Neural cell (in vitro differentiated cells): ENCODE results near the gene SEL1L3. TPM values are rescaled to one million over a fixed set of nuclear protein-coding genes. Genes with fewer than 3 reads are reported as not detected.

ENCODE experiments used
- H2AFZ ChIP-seq: fragments of 200-600, 300-800 bp; sonication (generic), shearing (Covaris generic); 2 replicates; pipeline ENCODE4 v1.6.0; 2014; ENCODE audit warnings: low read depth, mild to moderate bottlenecking, antibody characterized with exemption, low read length, moderate library complexity
- H3F3A ChIP-seq: fragments of 200-600 bp; shearing (Covaris generic); 2 replicates; pipeline ENCODE4 v1.6.1; 2016; ENCODE audit warnings: mild to moderate bottlenecking, moderate library complexity, mixed read lengths, antibody characterized with exemption, low read length; ENCODE audit not compliant: insufficient read depth, poor library complexity, severe bottlenecking
- H3K27ac ChIP-seq: fragments of 200-600, 300-800 bp; sonication (generic), shearing (Covaris generic); 2 replicates; pipeline ENCODE4 v1.5.1; 2014; ENCODE audit warnings: mild to moderate bottlenecking, low read length, moderate library complexity
- H3K27me3 ChIP-seq: fragments of 300-800, 200-600 bp; sonication (generic), shearing (Covaris generic); 2 replicates; pipeline ENCODE4 v1.6.0; 2014; ENCODE audit warnings: mild to moderate bottlenecking, low read depth, low read length, moderate library complexity; ENCODE audit not compliant: insufficient read depth
- H3K36me3 ChIP-seq: fragments of 300-800, 200-600 bp; sonication (generic), shearing (Covaris generic); 2 replicates; pipeline ENCODE4 v1.5.1; 2014; ENCODE audit warnings: mild to moderate bottlenecking, antibody characterized with exemption, low read length, moderate library complexity; ENCODE audit not compliant: insufficient read depth
- H3K4me2 ChIP-seq: fragments of 300-800, 200-600 bp; sonication (generic), shearing (Covaris generic); 2 replicates; pipeline ENCODE4 v1.6.0; 2014; ENCODE audit warnings: mild to moderate bottlenecking, low read length
- H3K4me3 ChIP-seq: fragments of 300-800, 200-600 bp; sonication (generic), shearing (Covaris generic); 2 replicates; pipeline ENCODE4 v1.5.1; 2014; ENCODE audit warnings: mild to moderate bottlenecking, low read length, moderate library complexity
- H3K79me2 ChIP-seq: fragments of 200-600 bp; shearing (Covaris generic); replicated peaks from 2 replicates; pipeline ENCODE4 v1.6.0; 2014; ENCODE audit warnings: mild to moderate bottlenecking, low read length, moderate library complexity; ENCODE audit not compliant: insufficient read depth
- H3K9ac ChIP-seq: fragments of 300-800, 200-600 bp; sonication (generic), shearing (Covaris generic); 2 replicates; pipeline ENCODE4 v1.6.1; 2016; ENCODE audit warnings: mild to moderate bottlenecking, low read length, mixed read lengths
- H3K9me2 ChIP-seq: fragments of 200-600 bp; shearing (Covaris generic); 2 replicates; pipeline ENCODE4 v1.6.1; 2016; ENCODE audit warnings: mild to moderate bottlenecking, low read length, mixed read lengths; ENCODE audit not compliant: insufficient read depth
- H3K9me3 ChIP-seq: fragments of 200-600, 300-800 bp; sonication (generic), shearing (Covaris generic); 2 replicates; pipeline ENCODE4 v1.6.1; 2016; ENCODE audit warnings: mild to moderate bottlenecking, mixed run types, low read length, moderate library complexity, mixed read lengths
- H4K20me1 ChIP-seq: fragments of 200-600 bp; shearing (Covaris generic); 2 replicates; pipeline ENCODE4 v1.6.1; 2016; ENCODE audit warnings: mild to moderate bottlenecking, mixed run types; ENCODE audit not compliant: insufficient read depth
- EP300 ChIP-seq: fragments of 450-650 bp; conservative IDR thresholded peaks from 2 replicates; pipeline ENCODE4 v1.6.1; 2014; ENCODE audit warnings: antibody characterized with exemption, mild to moderate bottlenecking, moderate library complexity; ENCODE audit not compliant: poor library complexity, severe bottlenecking
- EZH2 ChIP-seq: fragments of 200-600, 300-800 bp; shearing (Covaris generic), sonication (generic); IDR thresholded peaks from 2 replicates; pipeline ENCODE4 v1.6.1; 2014; ENCODE audit warnings: antibody characterized with exemption, low read length, borderline replicate concordance, mild to moderate bottlenecking; ENCODE audit not compliant: insufficient read depth, poor library complexity, severe bottlenecking
- MXI1 ChIP-seq: fragments of 450-650 bp; conservative IDR thresholded peaks from 2 replicates; pipeline ENCODE4 v1.6.1; 2014; ENCODE audit warnings: antibody characterized with exemption, mild to moderate bottlenecking; ENCODE audit not compliant: poor library complexity, severe bottlenecking
- POLR2AphosphoS5 ChIP-seq: IDR thresholded peaks from 2 replicates; pipeline ENCODE4 v1.6.1; 2012
- RAD21 ChIP-seq: fragments of 450-650 bp; conservative IDR thresholded peaks from 2 replicates; pipeline ENCODE4 v1.6.1; 2014; ENCODE audit warnings: antibody characterized with exemption, mild to moderate bottlenecking, moderate library complexity
- SMC3 ChIP-seq: fragments of 450-650 bp; conservative IDR thresholded peaks from 2 replicates; pipeline ENCODE4 v1.6.1; 2014; ENCODE audit warnings: antibody characterized with exemption, mild to moderate bottlenecking, moderate library complexity; ENCODE audit not compliant: poor library complexity
- TAF1 ChIP-seq: IDR thresholded peaks from 2 replicates; pipeline ENCODE4 v1.6.1; 2012; ENCODE audit warnings: low read depth
- polyA plus RNA-seq: library from polyadenylated mRNA; depleted of rRNA; stranded (reverse); fragments of >200 nt; gene quantifications from 2 replicates; pipeline ENCODE4 v1.2.3, GENCODE V29; 2014
- TF ChIP-seq, protein P1 (sequence below): fragments of 450-650 bp; IDR thresholded peaks from 2 replicates; pipeline ENCODE4 v1.5.1; 2014; ENCODE audit warnings: antibody characterized with exemption, mild to moderate bottlenecking, moderate library complexity; ENCODE audit not compliant: poor library complexity, severe bottlenecking
- TF ChIP-seq, protein P2 (sequence below): IDR thresholded peaks from 2 replicates; pipeline ENCODE4 v1.6.1; 2012; ENCODE audit warnings: borderline replicate concordance

SEL1L3 gene
- polyA plus RNA-seq, 1 donor from 2014 or later = 2.0 TPM

DNA sequence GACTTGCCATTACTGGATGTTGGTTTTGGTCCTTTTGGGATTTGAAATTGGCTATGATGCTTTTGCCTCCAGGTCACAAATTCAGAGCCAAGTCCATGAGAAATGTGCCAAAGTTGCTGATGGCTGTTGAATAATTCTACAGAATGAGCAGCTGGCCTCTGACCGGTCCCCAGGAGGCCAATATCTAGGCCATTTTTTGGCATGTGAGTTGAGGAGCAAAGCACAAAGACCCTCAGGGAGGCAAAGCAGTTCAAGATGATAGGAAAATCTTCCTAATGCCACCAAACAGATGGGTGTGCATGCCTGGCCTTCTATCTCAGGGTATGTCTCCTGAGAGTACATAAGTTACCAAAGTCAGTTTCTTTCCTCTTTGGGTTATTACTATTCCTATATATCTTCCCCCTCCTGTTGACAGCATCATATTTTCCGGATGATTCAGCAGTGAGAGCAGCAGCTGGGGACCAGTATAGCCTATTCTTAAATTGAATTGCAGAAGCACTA is 44.4 kb downstream of the SEL1L3 start:
- Histone ChIP-seq H3K4me3 (no peak overlapping the region), H3K27me3 (no peaks in the 10 kb centered on the region), H4K20me1 (no peaks in the 10 kb centered on the region), H3K9ac (no peak overlapping the region), H3K4me2 (no peak overlapping the region), H3K9me2 (no peaks in the 10 kb centered on the region), H3K27ac (no peak overlapping the region), H3K36me3 (no peaks in the 10 kb centered on the region), H3F3A (no peaks in the 10 kb centered on the region), H3K79me2 (no peaks in the 10 kb centered on the region), H2AFZ (no peak overlapping the region), H3K9me3 (no peaks in the 10 kb centered on the region)
- TF ChIP-seq EP300 = no peak
- TF ChIP-seq MXI1 = no peak
- no peak for TF ChIP-seq POLR2AphosphoS5
- TF ChIP-seq TAF1 = no peak
- TF ChIP-seq, protein P1, sequence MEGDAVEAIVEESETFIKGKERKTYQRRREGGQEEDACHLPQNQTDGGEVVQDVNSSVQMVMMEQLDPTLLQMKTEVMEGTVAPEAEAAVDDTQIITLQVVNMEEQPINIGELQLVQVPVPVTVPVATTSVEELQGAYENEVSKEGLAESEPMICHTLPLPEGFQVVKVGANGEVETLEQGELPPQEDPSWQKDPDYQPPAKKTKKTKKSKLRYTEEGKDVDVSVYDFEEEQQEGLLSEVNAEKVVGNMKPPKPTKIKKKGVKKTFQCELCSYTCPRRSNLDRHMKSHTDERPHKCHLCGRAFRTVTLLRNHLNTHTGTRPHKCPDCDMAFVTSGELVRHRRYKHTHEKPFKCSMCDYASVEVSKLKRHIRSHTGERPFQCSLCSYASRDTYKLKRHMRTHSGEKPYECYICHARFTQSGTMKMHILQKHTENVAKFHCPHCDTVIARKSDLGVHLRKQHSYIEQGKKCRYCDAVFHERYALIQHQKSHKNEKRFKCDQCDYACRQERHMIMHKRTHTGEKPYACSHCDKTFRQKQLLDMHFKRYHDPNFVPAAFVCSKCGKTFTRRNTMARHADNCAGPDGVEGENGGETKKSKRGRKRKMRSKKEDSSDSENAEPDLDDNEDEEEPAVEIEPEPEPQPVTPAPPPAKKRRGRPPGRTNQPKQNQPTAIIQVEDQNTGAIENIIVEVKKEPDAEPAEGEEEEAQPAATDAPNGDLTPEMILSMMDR = no peak
- TF ChIP-seq SMC3 = no peak

DNA sequence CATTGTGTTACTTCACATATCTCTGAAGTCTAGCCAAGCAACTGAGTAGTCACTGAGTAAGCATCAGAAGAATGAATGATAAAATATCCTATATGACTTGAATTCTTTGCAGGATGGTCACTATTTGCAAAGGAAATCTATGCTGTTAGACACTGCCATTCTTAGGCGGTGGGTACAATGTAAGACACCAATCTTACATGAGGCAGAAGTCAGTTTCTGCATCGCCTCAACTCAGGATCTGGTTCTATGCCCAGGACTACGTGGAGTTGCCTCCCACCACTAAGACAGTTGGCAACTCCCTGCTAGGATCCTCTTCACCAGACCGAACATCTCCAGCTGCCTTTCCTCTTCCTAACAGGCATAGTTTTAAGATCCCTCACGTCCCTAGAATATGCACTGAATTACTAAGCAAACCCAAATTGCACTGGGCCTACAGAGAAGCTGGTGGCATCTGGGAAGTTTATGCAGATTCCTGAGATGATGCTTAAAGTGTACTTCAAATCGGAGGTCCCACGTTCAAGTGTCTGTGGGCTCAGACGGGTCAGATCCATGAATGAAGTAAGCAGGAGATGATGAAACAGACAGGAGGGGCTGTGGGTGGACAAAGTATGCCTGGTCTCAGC is 45.6 kb downstream of the SEL1L3 start:
- H3K36me3 ChIP-seq = no peaks in the 10 kb centered on the region
- H3K27ac ChIP-seq = no peak overlapping the region

More for the DNA sequence above, 45.6 kb downstream of the SEL1L3 start:
- H3K27me3 ChIP-seq = no peaks in the 10 kb centered on the region
- no peaks in the 10 kb centered on the region for H3F3A ChIP-seq
- H3K4me2 ChIP-seq = no peak overlapping the region
- no peaks in the 10 kb centered on the region for H4K20me1 ChIP-seq
- H3K9me2 ChIP-seq = no peaks in the 10 kb centered on the region
- H3K4me3 ChIP-seq = no peak overlapping the region
- no peaks in the 10 kb centered on the region for H3K9me3 ChIP-seq
- no peak for TF ChIP-seq EP300
- no peak for TF ChIP-seq POLR2AphosphoS5
- no peak for TF ChIP-seq MXI1
- no peak for TF ChIP-seq TAF1
- TF ChIP-seq SMC3 = no peak
- TF ChIP-seq EZH2 = no peak
- TF ChIP-seq, protein P1 = no peak
- TF ChIP-seq, protein P2, sequence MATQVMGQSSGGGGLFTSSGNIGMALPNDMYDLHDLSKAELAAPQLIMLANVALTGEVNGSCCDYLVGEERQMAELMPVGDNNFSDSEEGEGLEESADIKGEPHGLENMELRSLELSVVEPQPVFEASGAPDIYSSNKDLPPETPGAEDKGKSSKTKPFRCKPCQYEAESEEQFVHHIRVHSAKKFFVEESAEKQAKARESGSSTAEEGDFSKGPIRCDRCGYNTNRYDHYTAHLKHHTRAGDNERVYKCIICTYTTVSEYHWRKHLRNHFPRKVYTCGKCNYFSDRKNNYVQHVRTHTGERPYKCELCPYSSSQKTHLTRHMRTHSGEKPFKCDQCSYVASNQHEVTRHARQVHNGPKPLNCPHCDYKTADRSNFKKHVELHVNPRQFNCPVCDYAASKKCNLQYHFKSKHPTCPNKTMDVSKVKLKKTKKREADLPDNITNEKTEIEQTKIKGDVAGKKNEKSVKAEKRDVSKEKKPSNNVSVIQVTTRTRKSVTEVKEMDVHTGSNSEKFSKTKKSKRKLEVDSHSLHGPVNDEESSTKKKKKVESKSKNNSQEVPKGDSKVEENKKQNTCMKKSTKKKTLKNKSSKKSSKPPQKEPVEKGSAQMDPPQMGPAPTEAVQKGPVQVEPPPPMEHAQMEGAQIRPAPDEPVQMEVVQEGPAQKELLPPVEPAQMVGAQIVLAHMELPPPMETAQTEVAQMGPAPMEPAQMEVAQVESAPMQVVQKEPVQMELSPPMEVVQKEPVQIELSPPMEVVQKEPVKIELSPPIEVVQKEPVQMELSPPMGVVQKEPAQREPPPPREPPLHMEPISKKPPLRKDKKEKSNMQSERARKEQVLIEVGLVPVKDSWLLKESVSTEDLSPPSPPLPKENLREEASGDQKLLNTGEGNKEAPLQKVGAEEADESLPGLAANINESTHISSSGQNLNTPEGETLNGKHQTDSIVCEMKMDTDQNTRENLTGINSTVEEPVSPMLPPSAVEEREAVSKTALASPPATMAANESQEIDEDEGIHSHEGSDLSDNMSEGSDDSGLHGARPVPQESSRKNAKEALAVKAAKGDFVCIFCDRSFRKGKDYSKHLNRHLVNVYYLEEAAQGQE = no peak
- no peak for TF ChIP-seq RAD21
- no peak overlapping the region for H2AFZ ChIP-seq
- H3K79me2 ChIP-seq = no peaks in the 10 kb centered on the region
- no peak overlapping the region for H3K9ac ChIP-seq
